Mammary epithelial cell (primary cell): Measurements from ENCODE around the gene KCNMB1.

ENCODE experiments used
- EZH2 ChIP-seq: IDR thresholded peaks from 2 replicates; pipeline ENCODE4 v1.6.1; 2012; ENCODE audit warnings: low read length, inconsistent platforms, borderline replicate concordance
- TF ChIP-seq, protein P1 (sequence below), 2 donors: IDR thresholded peaks in 1 of 2; conservative IDR thresholded peaks in 1 of 2; 2 replicates each; pipeline ENCODE4 v1.5.1; 2011 to 2012; ENCODE audit warnings: inconsistent platforms in 2 of 2, low read length in 2 of 2, mild to moderate bottlenecking in 2 of 2, control low read depth in 1 of 2, low read depth in 1 of 2; ENCODE audit not compliant: insufficient read depth in 1 of 2; ENCODE audit errors: extremely low read depth in 1 of 2

DNA sequence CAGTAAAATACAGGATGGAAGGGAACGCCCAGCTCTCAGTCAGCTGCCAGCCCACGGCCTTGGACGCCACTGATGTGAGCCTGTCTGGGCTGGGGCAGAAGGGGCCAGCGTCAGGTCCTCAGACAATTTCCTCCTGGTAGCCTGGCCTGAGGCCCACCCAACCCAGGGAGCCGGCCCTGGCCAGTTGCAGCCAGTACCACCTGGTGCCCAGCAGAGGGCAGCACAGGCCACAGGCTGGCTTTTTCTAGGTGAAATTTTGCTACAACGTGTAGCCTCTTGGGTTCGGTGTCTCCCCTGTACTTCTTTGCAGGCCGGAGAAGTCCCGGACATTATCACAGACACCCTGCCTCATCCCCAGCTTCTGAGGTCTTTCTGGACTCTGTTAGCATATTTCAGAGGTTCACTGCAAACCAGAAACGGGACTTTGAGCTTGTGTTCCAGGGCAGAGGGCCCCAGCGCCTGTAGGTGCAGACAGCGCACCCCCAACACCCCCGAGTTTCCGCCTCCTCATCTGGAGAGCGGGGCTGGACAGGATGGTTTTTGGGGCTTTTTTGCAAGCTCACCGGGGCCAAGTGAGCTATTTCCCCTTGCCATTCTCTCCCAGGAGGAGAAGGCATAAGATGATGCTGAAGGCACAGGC lies 45.9 kb upstream of the KCNMB1 start:
- TF ChIP-seq, protein P1, sequence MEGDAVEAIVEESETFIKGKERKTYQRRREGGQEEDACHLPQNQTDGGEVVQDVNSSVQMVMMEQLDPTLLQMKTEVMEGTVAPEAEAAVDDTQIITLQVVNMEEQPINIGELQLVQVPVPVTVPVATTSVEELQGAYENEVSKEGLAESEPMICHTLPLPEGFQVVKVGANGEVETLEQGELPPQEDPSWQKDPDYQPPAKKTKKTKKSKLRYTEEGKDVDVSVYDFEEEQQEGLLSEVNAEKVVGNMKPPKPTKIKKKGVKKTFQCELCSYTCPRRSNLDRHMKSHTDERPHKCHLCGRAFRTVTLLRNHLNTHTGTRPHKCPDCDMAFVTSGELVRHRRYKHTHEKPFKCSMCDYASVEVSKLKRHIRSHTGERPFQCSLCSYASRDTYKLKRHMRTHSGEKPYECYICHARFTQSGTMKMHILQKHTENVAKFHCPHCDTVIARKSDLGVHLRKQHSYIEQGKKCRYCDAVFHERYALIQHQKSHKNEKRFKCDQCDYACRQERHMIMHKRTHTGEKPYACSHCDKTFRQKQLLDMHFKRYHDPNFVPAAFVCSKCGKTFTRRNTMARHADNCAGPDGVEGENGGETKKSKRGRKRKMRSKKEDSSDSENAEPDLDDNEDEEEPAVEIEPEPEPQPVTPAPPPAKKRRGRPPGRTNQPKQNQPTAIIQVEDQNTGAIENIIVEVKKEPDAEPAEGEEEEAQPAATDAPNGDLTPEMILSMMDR (conservative IDR thresholded peaks at IDR 0.05 in 1 of 2, IDR thresholded peaks at IDR 0.05 in 1 of 2; ENCODE audit: extremely low read depth in 1 of 2, insufficient read depth in 1 of 2, low read depth in 1 of 2, low read length in 2 of 2) = peak; percentile 91 to 99
- no peak for TF ChIP-seq EZH2
